BLaER1 treated with 17β-estradiol and CSF1 and Interleukin-3, amounts not matched to agents 10 nM and 100 nM (cell line): ENCODE data around the gene FRYL.

ENCODE experiments used
- H3K27ac ChIP-seq, 11 experiments: shearing (Covaris generic); formaldehyde crosslinking; 2 replicates each; pipeline ENCODE4 v1.8.1; 2022
- H3K27me3 ChIP-seq, 11 experiments: shearing (Covaris generic); formaldehyde crosslinking; 2 replicates each; pipeline ENCODE4 v1.8.1; 2022
- H3K36me3 ChIP-seq, 11 experiments: shearing (Covaris generic); formaldehyde crosslinking; 2 replicates each; pipeline ENCODE4 v1.8.1; 2022
- H3K4me1 ChIP-seq, 10 experiments: shearing (Covaris generic); formaldehyde crosslinking; 2 replicates each; pipeline ENCODE4 v1.8.1; 2022
- H3K4me2 ChIP-seq, 11 experiments: shearing (Covaris generic); formaldehyde crosslinking; 2 replicates each; pipeline ENCODE4 v1.8.1; 2022
- H3K4me3 ChIP-seq, 10 experiments: shearing (Covaris generic); formaldehyde crosslinking; 2 replicates each; pipeline ENCODE4 v1.8.1; 2022
- H3K9ac ChIP-seq, 11 experiments: shearing (Covaris generic); formaldehyde crosslinking; 2 replicates each; pipeline ENCODE4 v1.8.1; 2022
- H3K9me3 ChIP-seq, 11 experiments: shearing (Covaris generic); formaldehyde crosslinking; replicated peaks in 1 of 11; 2 replicates each; pipeline ENCODE4 v1.8.1; 2022
- H4K20me1 ChIP-seq, 11 experiments: shearing (Covaris generic); formaldehyde crosslinking; 2 replicates each; pipeline ENCODE4 v1.8.1; 2022
- Cebpa-rat ChIP-seq, 11 experiments: shearing (Covaris generic); IDR thresholded peaks; 2 replicates each; pipeline ENCODE4 v1.8.1; 2022

Gene FRYL

GRCh38 chr4:48493452-48494100 is 286.5 kb downstream of the FRYL start:
- H3K27ac ChIP-seq = no peak overlapping the region
- no peaks in the 10 kb centered on the region for H4K20me1 ChIP-seq
- no peaks in the 10 kb centered on the region; a peak in 1 of 20 replicates for H3K4me1 ChIP-seq
- peaks cover 27 to 33% (median 28%) of the 10 kb centered on the region in 11 experiments for H3K9me3 ChIP-seq
- H3K4me3 ChIP-seq = no peak overlapping the region
- peaks cover 5 to 41% (median 20%) of the 10 kb centered on the region in 11 experiments; a peak in 19 of 22 replicates for H3K36me3 ChIP-seq
- no peak overlapping the region for H3K4me2 ChIP-seq
- no peak overlapping the region for H3K9ac ChIP-seq
- H3K27me3 ChIP-seq = peaks cover 28 to 35% (median 33%) of the 10 kb centered on the region in 11 experiments
- TF ChIP-seq Cebpa-rat (IDR thresholded peaks at IDR 0.05) = no peak

GRCh38 chr4:48491514-48492176 is 288.4 kb downstream of the FRYL start:
- Histone ChIP-seq H3K4me3 (no peak overlapping the region), H3K27me3 (peaks cover 28 to 43% (median 40%) of the 10 kb centered on the region in 11 experiments), H3K9me3 (peaks cover 27 to 33% (median 28%) of the 10 kb centered on the region in 11 experiments), H3K4me2 (no peak overlapping the region), H3K36me3 (peaks cover 0 to 28% (median 7%) of the 10 kb centered on the region in 11 experiments; a peak in 11 of 22 replicates), H4K20me1 (no peaks in the 10 kb centered on the region), H3K27ac (no peak overlapping the region), H3K4me1 (no peaks in the 10 kb centered on the region; a peak in 1 of 20 replicates), H3K9ac (no peak overlapping the region)
- no peak for TF ChIP-seq Cebpa-rat (IDR thresholded peaks at IDR 0.05)

- Histone ChIP-seq H4K20me1 (no peaks in the 10 kb centered on the region), H3K9me3 (peaks cover 27 to 33% (median 28%) of the 10 kb centered on the region in 11 experiments), H3K4me1 (no peaks in the 10 kb centered on the region; a peak in 1 of 20 replicates), H3K4me3 (peak overlapping the region; percentile 25 to 56 (median 36); a peak in 14 of 20 replicates), H3K4me2 (peak overlapping the region in 2 of 11 experiments; percentile 28 to 35; a peak in 2 of 22 replicates), H3K27me3 (peaks cover 28 to 43% (median 40%) of the 10 kb centered on the region in 11 experiments), H3K36me3 (peaks cover 0 to 23% (median 6%) of the 10 kb centered on the region in 11 experiments; a peak in 8 of 22 replicates), H3K27ac (no peak overlapping the region), H3K9ac (no peak overlapping the region)
- TF ChIP-seq Cebpa-rat (IDR thresholded peaks at IDR 0.05) = no peak
Measured at GRCh38 chr4:48490680-48491513, 289.2 kb downstream of the FRYL start.

GRCh38 chr4:48490012-48490679 is 289.9 kb downstream of the FRYL start, which contains the start of gene ZAR1:
TSS of gene ZAR1 (plus strand) at chr4:48490252. CDS start at chr4:48490292, 40 bp downstream.
- Histone ChIP-seq H3K4me2 (peak within 1 kb of the TSS in 8 of 11 experiments; percentile 16 to 46 (median 29); a peak in 10 of 22 replicates), H4K20me1 (no peaks in the 10 kb centered on the region), H3K4me3 (peak within 1 kb of the TSS; percentile 25 to 56 (median 36); a peak in 17 of 20 replicates), H3K27ac (no peak within 1 kb of the TSS), H3K9me3 (peaks cover 27 to 33% (median 28%) of the 10 kb centered on the region in 11 experiments), H3K4me1 (no peaks in the 10 kb centered on the region; a peak in 1 of 20 replicates), H3K36me3 (peaks cover 0 to 19% (median 0%) of the 10 kb centered on the region in 11 experiments; a peak in 3 of 22 replicates), H3K27me3 (peaks cover 29 to 49% (median 41%) of the 10 kb centered on the region in 11 experiments), H3K9ac (no peak within 1 kb of the TSS)
- no peak for TF ChIP-seq Cebpa-rat (IDR thresholded peaks at IDR 0.05)

- Histone ChIP-seq H3K27me3 (peaks cover 33 to 54% (median 46%) of the 10 kb centered on the region in 11 experiments), H3K4me3 (peak overlapping the region in 7 of 10 experiments; percentile 25 to 56 (median 33); a peak in 4 of 20 replicates), H3K9me3 (peaks cover 30 to 36% (median 31%) of the 10 kb centered on the region in 11 experiments), H3K4me2 (peak overlapping the region in 2 of 11 experiments; percentile 28 to 46; a peak in 2 of 22 replicates), H3K27ac (no peak overlapping the region), H3K36me3 (peaks cover 0 to 19% (median 0%) of the 10 kb centered on the region in 11 experiments; a peak in 3 of 22 replicates), H3K4me1 (no peaks in the 10 kb centered on the region; a peak in 1 of 20 replicates), H4K20me1 (no peaks in the 10 kb centered on the region), H3K9ac (no peak overlapping the region)
- TF ChIP-seq Cebpa-rat (IDR thresholded peaks at IDR 0.05) = no peak
Measured at GRCh38 chr4:48489683-48490011, 290.4 kb downstream of the FRYL start.

GRCh38 chr4:48484494-48485168 is 295.4 kb downstream of the FRYL start:
- no peak overlapping the region for H3K4me2 ChIP-seq
- no peak for TF ChIP-seq Cebpa-rat (IDR thresholded peaks at IDR 0.05)
- no peak overlapping the region; a peak in 1 of 20 replicates for H3K4me3 ChIP-seq

GRCh38 chr4:48483777-48484493 is 296.1 kb downstream of the FRYL start:
- TF ChIP-seq Cebpa-rat (IDR thresholded peaks at IDR 0.05) = no peak
- Histone ChIP-seq H3K4me2 (no peak overlapping the region), H3K36me3 (peaks cover 0 to 10% (median 0%) of the 10 kb centered on the region in 11 experiments; a peak in 2 of 22 replicates), H3K4me3 (peak overlapping the region in 5 of 10 experiments; percentile 14 to 38 (median 24); a peak in 7 of 20 replicates), H3K27me3 (peaks cover 32 to 51% (median 45%) of the 10 kb centered on the region in 11 experiments), H3K9me3 (peaks cover 23 to 35% (median 30%) of the 10 kb centered on the region in 11 experiments), H3K27ac (no peak overlapping the region), H3K9ac (no peak overlapping the region), H3K4me1 (peaks cover 0 to 23% (median 7%) of the 10 kb centered on the region in 10 experiments; a peak in 13 of 20 replicates), H4K20me1 (no peaks in the 10 kb centered on the region)

More at GRCh38 chr4:48484494-48485168, 295.4 kb downstream of the FRYL start:
- Histone ChIP-seq H4K20me1 (no peaks in the 10 kb centered on the region), H3K9ac (no peak overlapping the region), H3K9me3 (peaks cover 28 to 38% (median 34%) of the 10 kb centered on the region in 11 experiments), H3K36me3 (peaks cover 0 to 10% (median 0%) of the 10 kb centered on the region in 11 experiments; a peak in 2 of 22 replicates), H3K4me1 (peaks cover 0 to 23% (median 7%) of the 10 kb centered on the region in 10 experiments; a peak in 13 of 20 replicates), H3K27ac (no peak overlapping the region), H3K27me3 (peaks cover 39 to 58% (median 52%) of the 10 kb centered on the region in 11 experiments)
